Suprapubic skin (tissue), 4 donors: ENCODE results near the gene CTU2. TPM values are rescaled to one million over a fixed set of nuclear protein-coding genes. Genes with fewer than 3 reads are reported as not detected.

Experiments used
- DNase-seq, 2 donors: peaks; one replicate each; pipeline ENCODE4 v3.0.0-alpha.2; 2019; ENCODE audit warnings: low spot score in 2 of 2
- H3K27ac ChIP-seq: fragments of 200-600 bp; sonication (generic); one replicate; pipeline ENCODE4 v1.5.1; 2019
- H3K27me3 ChIP-seq: fragments of 200-600 bp; sonication (generic); one replicate; pipeline ENCODE4 v1.5.1; 2019
- H3K36me3 ChIP-seq: fragments of 200-600 bp; sonication (generic); one replicate; pipeline ENCODE4 v1.5.1; 2019
- H3K4me1 ChIP-seq: fragments of 200-600 bp; sonication (generic); one replicate; pipeline ENCODE4 v1.5.1; 2019
- H3K4me3 ChIP-seq: fragments of 200-600 bp; sonication (generic); one replicate; pipeline ENCODE4 v1.5.1; 2019; ENCODE audit warnings: mild to moderate bottlenecking
- H3K9me3 ChIP-seq: fragments of 200-600 bp; sonication (generic); one replicate; pipeline ENCODE4 v1.5.1; 2019
- EP300 ChIP-seq: sonication (generic); formaldehyde crosslinking; IDR thresholded peaks from one replicate; pipeline ENCODE4 v1.6.1; 2017; ENCODE audit warnings: antibody characterized with exemption
- POLR2A ChIP-seq, 2 donors: fragments of 450-650 bp; IDR thresholded peaks; one replicate each; pipeline ENCODE4 v1.6.1; 2017; ENCODE audit warnings: antibody characterized with exemption in 2 of 2, mild to moderate bottlenecking in 2 of 2, moderate library complexity in 2 of 2
- POLR2AphosphoS5 ChIP-seq, 3 donors: sonication (generic); formaldehyde crosslinking; IDR thresholded peaks; one replicate each; pipeline ENCODE4 v1.6.1; 2017; ENCODE audit warnings: antibody characterized with exemption in 3 of 3
- WGBS: methylation state at CpG from one replicate; pipeline ENCODE4 v1.1.5; 2018; 5-methylcytosine and 5-hydroxymethylcytosine counted together
- total RNA-seq, 4 donors: library from RNA; depleted of rRNA; stranded (reverse); fragments of >200 nt; gene quantifications; one replicate each; pipeline ENCODE4 v1.1.0, GENCODE V29; 2016
- TF ChIP-seq, protein P1 (sequence below), 2 donors: fragments of 200-600 bp in 1 of 2; fragments of 450-650 bp in 1 of 2; sonication (generic) in 1 of 2; IDR thresholded peaks; one replicate each; pipeline ENCODE4 v1.5.1; 2016 to 2019; ENCODE audit warnings: antibody characterized with exemption in 2 of 2, mild to moderate bottlenecking in 1 of 2, moderate library complexity in 1 of 2

Gene CTU2
- total RNA-seq, 4 donors from 2014 or later = 7.8 to 17.8 (median 10.9) TPM

DNA sequence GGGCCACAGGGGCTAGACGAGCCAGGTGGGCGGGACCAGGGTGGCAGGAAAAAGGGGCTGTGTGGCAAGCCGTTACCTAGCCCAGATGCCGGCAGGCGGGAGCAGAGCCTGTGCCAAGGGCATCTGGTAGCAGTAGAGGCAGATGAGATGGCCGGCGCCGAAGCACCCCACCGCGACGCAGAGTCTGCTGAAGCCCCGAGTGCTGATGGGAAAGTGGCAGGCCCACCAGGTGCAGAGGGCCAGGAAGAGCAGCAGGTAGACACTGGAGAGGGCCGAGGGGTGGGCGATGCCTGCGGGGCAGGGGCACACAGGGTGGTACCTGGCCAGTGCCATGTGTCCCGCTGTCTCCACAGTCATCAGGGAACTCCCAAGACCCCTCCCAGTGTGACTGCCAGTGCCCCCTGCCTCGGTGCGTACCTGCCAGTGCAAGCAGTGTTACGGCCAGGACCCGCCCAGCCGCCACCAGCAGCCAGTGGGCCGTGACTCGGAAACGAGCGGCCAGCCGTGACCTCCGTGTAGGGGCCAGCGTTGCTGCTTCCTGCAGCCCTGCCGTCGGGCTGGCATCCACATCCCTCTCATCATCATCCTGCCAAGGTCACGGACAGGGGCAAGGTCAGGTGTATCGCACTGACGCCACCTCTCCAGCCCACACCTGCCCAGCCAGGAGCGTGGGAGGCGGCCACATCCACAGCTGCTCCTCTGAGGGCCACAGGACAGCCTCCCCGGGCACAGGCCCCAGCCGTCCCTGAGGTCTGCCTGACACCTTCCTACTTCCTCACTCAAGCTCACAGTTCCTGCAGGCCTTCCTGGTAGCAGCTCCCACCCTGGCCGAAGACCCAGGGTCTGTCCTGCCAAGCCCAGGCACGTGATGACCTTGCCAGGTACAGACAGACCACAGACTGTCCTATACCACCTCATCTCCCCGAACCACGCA, 32.1 kb downstream of the CTU2 start:
- WGBS = 89% methylated on average over 22 of the region's 41 CpGs
- Histone ChIP-seq H3K4me1 (peaks cover 20% of the 10 kb centered on the region), H3K4me3 (no peak overlapping the region), H3K27me3 (no peaks in the 10 kb centered on the region), H3K27ac (no peak overlapping the region), H3K36me3 (peaks cover 60% of the 10 kb centered on the region), H3K9me3 (no peaks in the 10 kb centered on the region)
- DNase-seq = no peak
- TF ChIP-seq POLR2AphosphoS5 (IDR thresholded peaks at IDR 0.05) (no peak), POLR2A (IDR thresholded peaks at IDR 0.05) (no peak), EP300 (no peak)
- TF ChIP-seq, protein P1, sequence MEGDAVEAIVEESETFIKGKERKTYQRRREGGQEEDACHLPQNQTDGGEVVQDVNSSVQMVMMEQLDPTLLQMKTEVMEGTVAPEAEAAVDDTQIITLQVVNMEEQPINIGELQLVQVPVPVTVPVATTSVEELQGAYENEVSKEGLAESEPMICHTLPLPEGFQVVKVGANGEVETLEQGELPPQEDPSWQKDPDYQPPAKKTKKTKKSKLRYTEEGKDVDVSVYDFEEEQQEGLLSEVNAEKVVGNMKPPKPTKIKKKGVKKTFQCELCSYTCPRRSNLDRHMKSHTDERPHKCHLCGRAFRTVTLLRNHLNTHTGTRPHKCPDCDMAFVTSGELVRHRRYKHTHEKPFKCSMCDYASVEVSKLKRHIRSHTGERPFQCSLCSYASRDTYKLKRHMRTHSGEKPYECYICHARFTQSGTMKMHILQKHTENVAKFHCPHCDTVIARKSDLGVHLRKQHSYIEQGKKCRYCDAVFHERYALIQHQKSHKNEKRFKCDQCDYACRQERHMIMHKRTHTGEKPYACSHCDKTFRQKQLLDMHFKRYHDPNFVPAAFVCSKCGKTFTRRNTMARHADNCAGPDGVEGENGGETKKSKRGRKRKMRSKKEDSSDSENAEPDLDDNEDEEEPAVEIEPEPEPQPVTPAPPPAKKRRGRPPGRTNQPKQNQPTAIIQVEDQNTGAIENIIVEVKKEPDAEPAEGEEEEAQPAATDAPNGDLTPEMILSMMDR (IDR thresholded peaks at IDR 0.05) = no peak

GRCh38 chr16:88739139-88739976, 33.1 kb downstream of the CTU2 start:
- DNase-seq = no peak
- Histone ChIP-seq H3K36me3 (peaks cover 51% of the 10 kb centered on the region), H3K27me3 (no peaks in the 10 kb centered on the region), H3K9me3 (no peaks in the 10 kb centered on the region), H3K4me1 (peaks cover 30% of the 10 kb centered on the region), H3K4me3 (no peak overlapping the region), H3K27ac (no peak overlapping the region)
- no peak for TF ChIP-seq POLR2A (IDR thresholded peaks at IDR 0.05)
- TF ChIP-seq EP300 = no peak
- TF ChIP-seq POLR2AphosphoS5 (IDR thresholded peaks at IDR 0.05) = no peak
- TF ChIP-seq, protein P1 (IDR thresholded peaks at IDR 0.05) = no peak
- 100% methylated on average over 2 of the region's 22 CpGs for WGBS

- Histone ChIP-seq H3K27me3 (no peaks in the 10 kb centered on the region), H3K4me1 (peaks cover 37% of the 10 kb centered on the region), H3K27ac (no peak overlapping the region), H3K4me3 (no peak overlapping the region), H3K36me3 (peaks cover 43% of the 10 kb centered on the region), H3K9me3 (no peaks in the 10 kb centered on the region)
- no peak for DNase-seq
- 87% methylated on average over 15 of the region's 33 CpGs for WGBS
- TF ChIP-seq POLR2AphosphoS5 (IDR thresholded peaks at IDR 0.05) (no peak), POLR2A (IDR thresholded peaks at IDR 0.05) (no peak), EP300 (no peak)
- TF ChIP-seq, protein P1 (IDR thresholded peaks at IDR 0.05) = no peak
Measured at GRCh38 chr16:88739977-88740726, 33.8 kb downstream of the CTU2 start.

GRCh38 chr16:88740727-88741055, 34.4 kb downstream of the CTU2 start:
- TF ChIP-seq, protein P1 (IDR thresholded peaks at IDR 0.05) = no peak
- no peak for TF ChIP-seq POLR2A (IDR thresholded peaks at IDR 0.05)
- TF ChIP-seq EP300 = no peak
- TF ChIP-seq POLR2AphosphoS5 (IDR thresholded peaks at IDR 0.05) = no peak
- WGBS = 85% methylated on average over 5 of the region's 12 CpGs
- H3K27ac ChIP-seq = no peak overlapping the region

More at GRCh38 chr16:88740727-88741055, 34.4 kb downstream of the CTU2 start:
- Histone ChIP-seq H3K36me3 (peaks cover 38% of the 10 kb centered on the region), H3K4me1 (peaks cover 37% of the 10 kb centered on the region), H3K27me3 (no peaks in the 10 kb centered on the region), H3K4me3 (no peak overlapping the region), H3K9me3 (no peaks in the 10 kb centered on the region)
- no peak for DNase-seq
